Superior temporal gyrus (tissue), 1 donor: Measurements from ENCODE around the gene BEND3.
"Not testable (repeated sequence)": the region's sequence is repeated elsewhere in the genome, so short reads cannot be mapped to it uniquely, and the experiment has no call there.

Source experiments
- DNase-seq: peaks from one replicate; pipeline ENCODE4 v3.0.0-alpha.2; 2016; ENCODE audit errors: extremely low spot score

BEND3 gene

GRCh38 chr6:107114926-107115694 lies at the start of gene BEND3:
TSS of gene BEND3 (minus strand) at chr6:107115515. CDS start at chr6:107099285, 16,230 bp downstream.
- no peak for DNase-seq

- not testable (repeated sequence) for DNase-seq
Measured at GRCh38 chr6:107164299-107164698, 49.0 kb upstream of the BEND3 start.

- DNase-seq = no peak
Measured at GRCh38 chr6:107161521-107161920, 46.2 kb upstream of the BEND3 start.

GRCh38 chr6:107156617-107157016 lies 41.3 kb upstream of the BEND3 start:
- DNase-seq = no peak

- DNase-seq = no peak
Measured at GRCh38 chr6:107154801-107155160, 39.5 kb upstream of the BEND3 start.

- DNase-seq = peak; percentile 13
Measured at GRCh38 chr6:107154131-107154800, 39.0 kb upstream of the BEND3 start.

- DNase-seq = no peak
Measured at GRCh38 chr6:107152638-107153430, 37.5 kb upstream of the BEND3 start.

GRCh38 chr6:107144666-107145065 lies 29.4 kb upstream of the BEND3 start:
- DNase-seq = no peak

GRCh38 chr6:107144014-107144413 lies 28.7 kb upstream of the BEND3 start:
- no peak for DNase-seq

GRCh38 chr6:107140581-107140980 lies 25.3 kb upstream of the BEND3 start:
- no peak for DNase-seq

GRCh38 chr6:107136324-107136723 lies 21.0 kb upstream of the BEND3 start:
- DNase-seq = not testable (repeated sequence)

GRCh38 chr6:107135048-107135680 lies 19.8 kb upstream of the BEND3 start:
- not testable (repeated sequence) for DNase-seq

- DNase-seq = peak; percentile 40
Measured at GRCh38 chr6:107132330-107132954, 17.1 kb upstream of the BEND3 start.

- no peak for DNase-seq
Measured at GRCh38 chr6:107129370-107129925, 14.1 kb upstream of the BEND3 start.

- no peak for DNase-seq
Measured at GRCh38 chr6:107128577-107128976, 13.3 kb upstream of the BEND3 start.

GRCh38 chr6:107128175-107128574 lies 12.9 kb upstream of the BEND3 start:
- no peak for DNase-seq

- DNase-seq = no peak
Measured at GRCh38 chr6:107125771-107126170, 10.5 kb upstream of the BEND3 start.

GRCh38 chr6:107124934-107125348 lies 9.6 kb upstream of the BEND3 start:
- DNase-seq = no peak

GRCh38 chr6:107123501-107123900 lies 8.2 kb upstream of the BEND3 start:
- no peak for DNase-seq

- DNase-seq = no peak
Measured at GRCh38 chr6:107122748-107123147, 7.4 kb upstream of the BEND3 start.

- no peak for DNase-seq
Measured at GRCh38 chr6:107121964-107122495, 6.7 kb upstream of the BEND3 start.
